BLaER1 treated with 17β-estradiol and CSF1 and Interleukin-3, amounts not matched to agents 10 nM and 100 nM (cell line): Measurements from ENCODE around the gene TMEM74B.

Experiments
- H3K27ac ChIP-seq, 11 experiments: shearing (Covaris generic); formaldehyde crosslinking; 2 replicates each; pipeline ENCODE4 v1.8.1; 2022
- H3K27me3 ChIP-seq, 11 experiments: shearing (Covaris generic); formaldehyde crosslinking; 2 replicates each; pipeline ENCODE4 v1.8.1; 2022
- H3K36me3 ChIP-seq, 11 experiments: shearing (Covaris generic); formaldehyde crosslinking; 2 replicates each; pipeline ENCODE4 v1.8.1; 2022
- H3K4me1 ChIP-seq, 10 experiments: shearing (Covaris generic); formaldehyde crosslinking; 2 replicates each; pipeline ENCODE4 v1.8.1; 2022
- H3K4me2 ChIP-seq, 11 experiments: shearing (Covaris generic); formaldehyde crosslinking; 2 replicates each; pipeline ENCODE4 v1.8.1; 2022
- H3K4me3 ChIP-seq, 10 experiments: shearing (Covaris generic); formaldehyde crosslinking; 2 replicates each; pipeline ENCODE4 v1.8.1; 2022
- H3K9ac ChIP-seq, 11 experiments: shearing (Covaris generic); formaldehyde crosslinking; 2 replicates each; pipeline ENCODE4 v1.8.1; 2022
- H3K9me3 ChIP-seq, 11 experiments: shearing (Covaris generic); formaldehyde crosslinking; replicated peaks in 1 of 11; 2 replicates each; pipeline ENCODE4 v1.8.1; 2022
- H4K20me1 ChIP-seq, 11 experiments: shearing (Covaris generic); formaldehyde crosslinking; 2 replicates each; pipeline ENCODE4 v1.8.1; 2022
- Cebpa-rat ChIP-seq, 11 experiments: shearing (Covaris generic); IDR thresholded peaks; 2 replicates each; pipeline ENCODE4 v1.8.1; 2022

The TMEM74B gene

DNA sequence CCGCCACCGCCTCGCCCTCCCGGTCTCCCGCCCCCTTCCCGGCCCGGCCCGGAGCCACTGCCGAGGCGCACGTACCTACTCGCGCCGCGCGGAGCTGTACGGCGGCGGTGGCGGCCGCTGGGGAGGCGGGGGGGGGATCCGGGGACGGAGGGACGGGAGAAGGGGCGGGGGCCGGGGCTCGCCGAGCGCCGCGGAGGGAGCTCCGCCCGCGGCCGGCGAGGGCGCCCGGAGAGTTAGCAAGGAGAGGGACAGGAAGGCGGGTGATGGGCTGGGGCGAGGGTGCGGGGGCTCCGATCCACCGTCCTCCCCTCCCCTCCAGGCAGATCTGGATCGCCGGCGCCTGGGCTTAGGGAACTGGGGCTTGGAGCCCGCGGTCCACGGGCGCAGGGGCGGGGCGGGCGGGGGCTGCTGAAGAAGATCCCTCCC lies 548 bp upstream of the TMEM74B start:
- peak overlapping the region in 9 of 10 experiments; percentile 24 to 63 (median 45); a peak in 10 of 20 replicates for H3K4me3 ChIP-seq
- peaks cover 0 to 19% (median 2%) of the 10 kb centered on the region in 10 experiments; a peak in 9 of 20 replicates for H3K4me1 ChIP-seq
- TF ChIP-seq Cebpa-rat (IDR thresholded peaks at IDR 0.05) = no peak
- H3K9ac ChIP-seq = no peak overlapping the region
- no peak overlapping the region for H3K27ac ChIP-seq
- no peaks in the 10 kb centered on the region for H3K9me3 ChIP-seq
- peaks cover 38 to 52% (median 44%) of the 10 kb centered on the region in 11 experiments for H3K27me3 ChIP-seq
- H3K4me2 ChIP-seq = peak overlapping the region; percentile 35 to 72 (median 44); a peak in 18 of 22 replicates
- peaks cover 0 to 42% (median 0%) of the 10 kb centered on the region in 11 experiments; a peak in 9 of 22 replicates for H4K20me1 ChIP-seq
- H3K36me3 ChIP-seq = no peaks in the 10 kb centered on the region; a peak in 1 of 22 replicates

DNA sequence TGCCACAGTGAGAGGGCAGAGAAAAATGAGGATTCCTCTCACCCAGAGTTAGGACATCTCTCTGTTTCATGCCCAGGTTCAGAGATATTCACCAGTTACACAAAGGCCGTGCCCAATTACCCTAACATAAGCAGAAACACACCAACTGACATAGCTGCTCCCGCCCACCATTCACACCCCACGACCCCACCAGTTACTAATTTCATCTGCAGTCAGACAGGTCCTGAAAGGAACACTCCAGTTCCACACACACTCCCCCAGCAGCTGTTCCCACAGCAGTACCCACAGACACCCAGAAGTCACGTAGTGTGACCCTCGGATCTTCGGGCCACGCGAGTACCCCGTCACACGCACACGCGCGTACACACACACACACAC lies 532 bp downstream of the TMEM74B start:
- Histone ChIP-seq H3K9me3 (no peaks in the 10 kb centered on the region), H3K4me3 (no peak overlapping the region), H3K36me3 (no peaks in the 10 kb centered on the region; a peak in 1 of 22 replicates), H3K4me2 (no peak overlapping the region), H3K27me3 (peaks cover 38 to 52% (median 44%) of the 10 kb centered on the region in 11 experiments), H3K27ac (no peak overlapping the region), H4K20me1 (peaks cover 0 to 42% (median 0%) of the 10 kb centered on the region in 11 experiments; a peak in 10 of 22 replicates), H3K9ac (no peak overlapping the region), H3K4me1 (peaks cover 0 to 17% (median 2%) of the 10 kb centered on the region in 10 experiments; a peak in 9 of 20 replicates)
- no peak for TF ChIP-seq Cebpa-rat (IDR thresholded peaks at IDR 0.05)

DNA sequence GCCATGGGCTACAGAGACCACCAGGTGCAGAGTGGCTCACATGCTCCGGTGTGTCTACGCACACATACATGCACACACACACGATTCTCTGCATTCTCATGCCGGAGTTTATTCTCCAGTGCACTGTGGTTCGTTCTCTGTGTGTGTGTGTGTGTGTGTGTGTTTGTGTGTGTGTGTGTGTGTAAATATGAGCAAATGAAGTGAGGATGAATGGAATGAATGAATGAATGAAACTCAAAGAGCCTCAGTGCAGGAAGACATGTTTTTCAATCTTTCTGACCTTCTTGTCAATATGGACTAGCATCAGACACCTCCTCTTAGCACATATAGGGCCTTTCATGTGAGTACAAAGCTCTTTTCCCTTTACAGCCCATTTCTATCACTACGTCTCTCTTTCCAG lies 1.6 kb downstream of the TMEM74B start:
- no peaks in the 10 kb centered on the region; a peak in 1 of 22 replicates for H3K36me3 ChIP-seq
- no peak overlapping the region for H3K4me3 ChIP-seq

DNA sequence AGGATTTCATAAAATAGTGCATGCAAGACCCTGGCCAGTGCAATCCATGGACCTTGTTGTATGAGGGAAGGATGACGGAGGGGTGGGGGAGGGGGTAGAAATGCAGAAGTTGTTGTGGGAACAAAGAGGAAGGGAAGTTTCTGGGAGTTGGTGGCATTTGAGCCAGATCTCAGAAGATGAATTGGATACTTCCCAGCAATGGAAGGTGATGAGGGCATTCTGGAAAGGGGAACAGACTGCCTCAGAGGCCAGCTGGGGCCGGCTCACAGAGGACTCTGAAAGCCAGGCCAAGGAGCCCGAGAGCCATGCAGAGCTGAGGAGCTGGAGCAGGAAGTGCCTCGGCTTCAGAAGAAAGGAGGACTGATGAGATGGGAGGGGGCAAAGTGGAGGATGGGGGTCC lies 2.7 kb downstream of the TMEM74B start:
- H4K20me1 ChIP-seq = peaks cover 0 to 54% (median 0%) of the 10 kb centered on the region in 11 experiments; a peak in 10 of 22 replicates
- H3K36me3 ChIP-seq = peaks cover 0 to 1% (median 0%) of the 10 kb centered on the region in 11 experiments; a peak in 2 of 22 replicates
- TF ChIP-seq Cebpa-rat (IDR thresholded peaks at IDR 0.05) = no peak
- H3K27me3 ChIP-seq = peaks cover 38 to 51% (median 44%) of the 10 kb centered on the region in 11 experiments
- no peak overlapping the region for H3K27ac ChIP-seq
- no peaks in the 10 kb centered on the region for H3K9me3 ChIP-seq
- no peak overlapping the region for H3K4me3 ChIP-seq
- H3K4me2 ChIP-seq = peak overlapping the region in 3 of 11 experiments; percentile 15 to 62 (median 61); a peak in 5 of 22 replicates
- H3K9ac ChIP-seq = no peak overlapping the region
- H3K4me1 ChIP-seq = peaks cover 0 to 17% (median 2%) of the 10 kb centered on the region in 10 experiments; a peak in 9 of 20 replicates

More for the DNA sequence above, 1.6 kb downstream of the TMEM74B start:
- Histone ChIP-seq H3K9ac (no peak overlapping the region), H3K4me2 (no peak overlapping the region), H3K9me3 (no peaks in the 10 kb centered on the region), H4K20me1 (peaks cover 0 to 44% (median 0%) of the 10 kb centered on the region in 11 experiments; a peak in 10 of 22 replicates), H3K27ac (no peak overlapping the region), H3K4me1 (peaks cover 0 to 17% (median 2%) of the 10 kb centered on the region in 10 experiments; a peak in 9 of 20 replicates), H3K27me3 (peaks cover 38 to 52% (median 44%) of the 10 kb centered on the region in 11 experiments)
- TF ChIP-seq Cebpa-rat (IDR thresholded peaks at IDR 0.05) = no peak

- Histone ChIP-seq H3K4me3 (no peak overlapping the region), H3K9ac (no peak overlapping the region), H3K9me3 (no peaks in the 10 kb centered on the region), H3K4me1 (peaks cover 0 to 17% (median 2%) of the 10 kb centered on the region in 10 experiments; a peak in 9 of 20 replicates), H3K27me3 (peaks cover 28 to 41% (median 33%) of the 10 kb centered on the region in 11 experiments), H3K27ac (no peak overlapping the region), H3K36me3 (peaks cover 0 to 13% (median 2%) of the 10 kb centered on the region in 11 experiments; a peak in 9 of 22 replicates), H4K20me1 (peaks cover 0 to 53% (median 0%) of the 10 kb centered on the region in 11 experiments; a peak in 10 of 22 replicates), H3K4me2 (no peak overlapping the region)
- TF ChIP-seq Cebpa-rat (IDR thresholded peaks at IDR 0.05) = no peak
Observed at GRCh38 chr20:1180949-1181348, 3.8 kb downstream of the TMEM74B start.

- H3K27ac ChIP-seq = no peak overlapping the region
- H3K9me3 ChIP-seq = no peaks in the 10 kb centered on the region
- no peak overlapping the region for H3K4me3 ChIP-seq
- peaks cover 0 to 14% (median 2%) of the 10 kb centered on the region in 10 experiments; a peak in 9 of 20 replicates for H3K4me1 ChIP-seq
- H3K36me3 ChIP-seq = peaks cover 0 to 28% (median 16%) of the 10 kb centered on the region in 11 experiments; a peak in 13 of 22 replicates
- TF ChIP-seq Cebpa-rat (IDR thresholded peaks at IDR 0.05) = no peak
- peaks cover 7 to 19% (median 12%) of the 10 kb centered on the region in 11 experiments for H3K27me3 ChIP-seq
- H4K20me1 ChIP-seq = peaks cover 0 to 49% (median 0%) of the 10 kb centered on the region in 11 experiments; a peak in 10 of 22 replicates
- no peak overlapping the region for H3K9ac ChIP-seq
- H3K4me2 ChIP-seq = no peak overlapping the region
Observed at GRCh38 chr20:1178623-1179022, 6.2 kb downstream of the TMEM74B start.

- Histone ChIP-seq H3K9me3 (no peaks in the 10 kb centered on the region), H3K27ac (no peak overlapping the region), H3K9ac (no peak overlapping the region)
Observed at GRCh38 chr20:1178103-1178502, 6.7 kb downstream of the TMEM74B start.

GRCh38 chr20:1177680-1178079 lies 7.1 kb downstream of the TMEM74B start:
- Histone ChIP-seq H3K9me3 (no peaks in the 10 kb centered on the region), H3K4me2 (no peak overlapping the region)
- TF ChIP-seq Cebpa-rat (IDR thresholded peaks at IDR 0.05) = no peak

More at GRCh38 chr20:1178103-1178502, 6.7 kb downstream of the TMEM74B start:
- TF ChIP-seq Cebpa-rat (IDR thresholded peaks at IDR 0.05) = no peak
- Histone ChIP-seq H4K20me1 (peaks cover 0 to 52% (median 1%) of the 10 kb centered on the region in 11 experiments; a peak in 9 of 22 replicates), H3K27me3 (peaks cover 2 to 14% (median 6%) of the 10 kb centered on the region in 11 experiments; a peak in 17 of 22 replicates), H3K4me1 (peaks cover 0 to 12% (median 2%) of the 10 kb centered on the region in 10 experiments; a peak in 9 of 20 replicates), H3K36me3 (peaks cover 0 to 33% (median 21%) of the 10 kb centered on the region in 11 experiments; a peak in 16 of 22 replicates), H3K4me3 (no peak overlapping the region), H3K4me2 (no peak overlapping the region)

GRCh38 chr20:1174787-1175186 lies 10.0 kb downstream of the TMEM74B start:
- no peaks in the 10 kb centered on the region for H3K4me1 ChIP-seq
- H4K20me1 ChIP-seq = peaks cover 0 to 61% (median 23%) of the 10 kb centered on the region in 11 experiments; a peak in 15 of 22 replicates
- no peak overlapping the region for H3K9ac ChIP-seq
- no peak overlapping the region for H3K4me2 ChIP-seq
- TF ChIP-seq Cebpa-rat (IDR thresholded peaks at IDR 0.05) = no peak
- H3K27ac ChIP-seq = no peak overlapping the region
- no peak overlapping the region for H3K4me3 ChIP-seq
- H3K27me3 ChIP-seq = no peaks in the 10 kb centered on the region
- H3K36me3 ChIP-seq = peaks cover 25 to 66% (median 52%) of the 10 kb centered on the region in 11 experiments
- H3K9me3 ChIP-seq = no peaks in the 10 kb centered on the region

More at GRCh38 chr20:1177680-1178079, 7.1 kb downstream of the TMEM74B start:
- Histone ChIP-seq H3K27ac (no peak overlapping the region), H3K27me3 (peaks cover 0 to 10% (median 2%) of the 10 kb centered on the region in 11 experiments; a peak in 10 of 22 replicates), H3K36me3 (peaks cover 0 to 37% (median 25%) of the 10 kb centered on the region in 11 experiments; a peak in 17 of 22 replicates), H3K9ac (no peak overlapping the region), H3K4me1 (peaks cover 0 to 8% (median 2%) of the 10 kb centered on the region in 10 experiments; a peak in 9 of 20 replicates), H4K20me1 (peaks cover 0 to 56% (median 5%) of the 10 kb centered on the region in 11 experiments; a peak in 10 of 22 replicates), H3K4me3 (no peak overlapping the region)
